Gastrocnemius medialis (tissue), 4 donors: ENCODE measurements around the gene GDF7.

Experiments used
- CTCF ChIP-seq, 5 experiments: fragments of 450-650 bp in 3 of 5; fragments of 200-600 bp in 2 of 5; sonication (generic) in 2 of 5; IDR thresholded peaks in 4 of 5; conservative IDR thresholded peaks in 1 of 5; 1 replicate in 4 of 5; 2 replicates in 1 of 5; pipeline ENCODE4 v1.5.1; 2016 to 2019; ENCODE audit warnings: antibody characterized with exemption in 5 of 5, mild to moderate bottlenecking in 3 of 5, moderate library complexity in 3 of 5
- POLR2A ChIP-seq, 2 donors: fragments of 450-650 bp; IDR thresholded peaks; one replicate each; pipeline ENCODE4 v1.6.1; 2017; ENCODE audit warnings: antibody characterized with exemption in 2 of 2, mild to moderate bottlenecking in 2 of 2, moderate library complexity in 2 of 2

- TF ChIP-seq CTCF (IDR thresholded peaks at IDR 0.05 in 4 of 5, conservative IDR thresholded peaks at IDR 0.05 in 1 of 5) (no peak), POLR2A (IDR thresholded peaks at IDR 0.05) (no peak)
Measured at GRCh38 chr2:20652141-20652540, 14.8 kb upstream of the GDF7 start.
